IMR-90 (cell line): ENCODE measurements around the gene NFE2L1. TPM values are rescaled to one million over a fixed set of nuclear protein-coding genes. Genes with fewer than 3 reads are reported as not detected.

Experiments
- ATAC-seq: fragments of 200-7000 bp; cut with Tn5 transposase; 2 replicates; pipeline ENCODE4 v1.9.1; 2020; ENCODE audit warnings: low read depth, mild to moderate bottlenecking, moderate library complexity
- BruUV-seq: library from RNA; stranded (reverse); fragments of 400-500 nt; replicated peaks from 2 replicates; lab custom pipeline; 2021; lab: Mats Ljungman, UMichigan
- CTCF ChIA-PET: fragments of 300-600 bp; formaldehyde crosslinking; extraction: SDS; loops from one replicate; lab custom pipeline; 2021; ENCODE audit warnings: antibody characterized with exemption; lab: Yijun Ruan, JAX
- POLR2A ChIA-PET: fragments of 300-600 bp; sonication (Branson Sonifier 250); formaldehyde crosslinking; loops from one replicate; lab custom pipeline; 2022; ENCODE audit warnings: antibody characterized with exemption; ENCODE audit not compliant: unreplicated experiment; lab: Charles Lee
- DNase-seq: peaks from one replicate; pipeline ENCODE4 v3.0.0; 2013
- H2AFZ ChIP-seq: replicated peaks from 2 replicates; pipeline ENCODE3; 2013; ENCODE audit warnings: low read length, mild to moderate bottlenecking; ENCODE audit not compliant: poor library complexity
- H2AK5ac ChIP-seq: 2 replicates; pipeline ENCODE4 v1.6.1; 2013; ENCODE audit warnings: low read depth, low read length, inconsistent platforms
- H2AK9ac ChIP-seq: replicated peaks from 2 replicates; pipeline ENCODE3; 2013; ENCODE audit warnings: mild to moderate bottlenecking, low read depth, low read length, moderate library complexity; ENCODE audit not compliant: poor library complexity
- H2BK120ac ChIP-seq: 2 replicates; pipeline ENCODE4 v1.6.1; 2013; ENCODE audit warnings: low read depth, low read length, inconsistent platforms
- H2BK15ac ChIP-seq: 3 replicates; pipeline ENCODE4 v1.6.1; 2013; ENCODE audit warnings: low read depth, low read length, inconsistent platforms
- H2BK20ac ChIP-seq: 2 replicates; pipeline ENCODE4 v1.6.1; 2013; ENCODE audit warnings: low read depth, mild to moderate bottlenecking, inconsistent platforms, low read length, moderate library complexity
- H2BK5ac ChIP-seq: 2 replicates; pipeline ENCODE4 v1.6.1; 2013; ENCODE audit warnings: mild to moderate bottlenecking, low read depth, low read length, inconsistent platforms; ENCODE audit not compliant: poor library complexity, severe bottlenecking
- H3K14ac ChIP-seq: replicated peaks from 2 replicates; pipeline ENCODE4 v1.6.1; 2013; ENCODE audit warnings: low read depth, low read length, inconsistent platforms
- H3K18ac ChIP-seq: 2 replicates; pipeline ENCODE4 v1.6.1; 2013; ENCODE audit warnings: low read depth, low read length, control low read depth
- H3K23ac ChIP-seq: 2 replicates; pipeline ENCODE4 v1.6.1; 2013; ENCODE audit warnings: low read depth, low read length, inconsistent platforms
- H3K27ac ChIP-seq: 2 replicates; pipeline ENCODE4 v1.5.1; 2013; ENCODE audit warnings: mild to moderate bottlenecking, control low read depth, low read length; ENCODE audit not compliant: insufficient read depth
- H3K27me3 ChIP-seq: 2 replicates; pipeline ENCODE4 v1.6.1; 2013; ENCODE audit warnings: low read length; ENCODE audit not compliant: control insufficient read depth, insufficient read depth
- H3K36me3 ChIP-seq: 2 replicates; pipeline ENCODE4 v1.6.1; 2013; ENCODE audit warnings: low read length, mixed read lengths; ENCODE audit not compliant: control insufficient read depth, insufficient read depth
- H3K4ac ChIP-seq: 2 replicates; pipeline ENCODE4 v1.6.1; 2013; ENCODE audit warnings: low read depth, low read length, inconsistent platforms
- H3K4me1 ChIP-seq: 2 replicates; pipeline ENCODE4 v1.6.1; 2013; ENCODE audit warnings: low read length, mixed read lengths; ENCODE audit not compliant: control insufficient read depth, insufficient read depth
- H3K4me2 ChIP-seq: 2 replicates; pipeline ENCODE4 v1.6.1; 2013; ENCODE audit warnings: low read depth, mild to moderate bottlenecking, control low read depth, low read length, moderate library complexity
- H3K4me3 ChIP-seq: 2 replicates; pipeline ENCODE4 v1.5.1; 2013; ENCODE audit warnings: low read depth, mild to moderate bottlenecking, control low read depth, low read length, moderate library complexity; ENCODE audit not compliant: insufficient read depth
- H3K56ac ChIP-seq: 2 replicates; pipeline ENCODE4 v1.6.1; 2013; ENCODE audit warnings: low read length, inconsistent platforms; ENCODE audit not compliant: insufficient read depth; ENCODE audit errors: extremely low read depth
- H3K79me1 ChIP-seq, 2 experiments: 2 replicates each; pipeline ENCODE4 v1.6.1; 2013; ENCODE audit warnings: low read length in 2 of 2, inconsistent platforms in 1 of 2, low read depth in 1 of 2
- H3K9ac ChIP-seq: 2 replicates; pipeline ENCODE4 v1.6.1; 2013; ENCODE audit warnings: low read depth, low read length, control low read depth
- H3K9me1 ChIP-seq: 2 replicates; pipeline ENCODE4 v1.6.1; 2013; ENCODE audit warnings: low read length, inconsistent platforms; ENCODE audit not compliant: insufficient read depth
- H3K9me3 ChIP-seq: 2 replicates; pipeline ENCODE4 v1.6.1; 2013; ENCODE audit warnings: low read length; ENCODE audit not compliant: control insufficient read depth, insufficient read depth
- H4K20me1 ChIP-seq: 2 replicates; pipeline ENCODE4 v1.6.1; 2013; ENCODE audit warnings: low read length, inconsistent platforms; ENCODE audit not compliant: insufficient read depth
- H4K5ac ChIP-seq: 2 replicates; pipeline ENCODE4 v1.6.1; 2013; ENCODE audit warnings: mild to moderate bottlenecking, low read depth, low read length, control low read depth
- H4K8ac ChIP-seq, 2 experiments: 2 replicates each; pipeline ENCODE4 v1.6.1; 2013; ENCODE audit warnings: low read depth in 2 of 2, low read length in 2 of 2, control low read depth in 1 of 2, inconsistent platforms in 1 of 2
- H4K91ac ChIP-seq: 2 replicates; pipeline ENCODE4 v1.6.1; 2013; ENCODE audit warnings: low read depth, low read length, inconsistent platforms; ENCODE audit not compliant: insufficient read depth
- BHLHE40 ChIP-seq: fragments of 150-350 bp; IDR thresholded peaks from 2 replicates; pipeline ENCODE4 v1.6.1; 2016; ENCODE audit warnings: mild to moderate bottlenecking, low read depth, low read length
- CEBPB ChIP-seq: IDR thresholded peaks from 2 replicates; pipeline ENCODE4 v1.6.1; 2012; ENCODE audit warnings: low read depth, low read length, improper control_type of control experiment
- CHD1 ChIP-seq: IDR thresholded peaks from 2 replicates; pipeline ENCODE4 v1.6.1; 2012; ENCODE audit warnings: low read depth, low read length, improper control_type of control experiment
- FOS ChIP-seq: fragments of 150-350 bp; IDR thresholded peaks from 2 replicates; pipeline ENCODE4 v1.6.1; 2016; ENCODE audit warnings: low read depth, low read length
- MAFK ChIP-seq: IDR thresholded peaks from 2 replicates; pipeline ENCODE4 v1.6.1; 2012; ENCODE audit warnings: low read depth, low read length, improper control_type of control experiment
- MAZ ChIP-seq: IDR thresholded peaks from 2 replicates; pipeline ENCODE4 v1.6.1; 2012; ENCODE audit warnings: low read depth, mild to moderate bottlenecking, low read length, improper control_type of control experiment, moderate library complexity, borderline replicate concordance
- MXI1 ChIP-seq: IDR thresholded peaks from 2 replicates; pipeline ENCODE4 v1.6.1; 2012; ENCODE audit warnings: low read depth, mild to moderate bottlenecking, low read length, moderate library complexity, borderline replicate concordance
- NFE2L2 ChIP-seq: fragments of 150-350 bp; IDR thresholded peaks from 2 replicates; pipeline ENCODE4 v1.6.1; 2016; ENCODE audit warnings: low read depth, mild to moderate bottlenecking, low read length
- POLR2A ChIP-seq: IDR thresholded peaks from 2 replicates; pipeline ENCODE4 v1.6.1; 2012; ENCODE audit warnings: mild to moderate bottlenecking, low read depth, low read length
- RAD21 ChIP-seq: IDR thresholded peaks from 2 replicates; pipeline ENCODE4 v1.6.1; 2012; ENCODE audit warnings: low read length, improper control_type of control experiment
- RCOR1 ChIP-seq: IDR thresholded peaks from 2 replicates; pipeline ENCODE4 v1.6.1; 2012; ENCODE audit warnings: mild to moderate bottlenecking, low read length, improper control_type of control experiment; ENCODE audit not compliant: insufficient replicate concordance
- RFX5 ChIP-seq: IDR thresholded peaks from 2 replicates; pipeline ENCODE4 v1.8.0; 2012; ENCODE audit warnings: low read depth, mild to moderate bottlenecking, low read length, moderate library complexity
- SMC3 ChIP-seq: fragments of 150-350 bp; IDR thresholded peaks from 2 replicates; pipeline ENCODE4 v1.6.1; 2016; ENCODE audit warnings: low read depth, mild to moderate bottlenecking, antibody characterized with exemption, low read length, moderate library complexity
- USF2 ChIP-seq: fragments of 150-350 bp; IDR thresholded peaks from 2 replicates; pipeline ENCODE4 v1.6.1; 2017; ENCODE audit warnings: mild to moderate bottlenecking, antibody characterized with exemption, low read length, low read depth
- WGBS, 2 experiments: methylation state at CpG; one replicate each; pipeline versions ENCODE4 v1.1.5 to v1.1.7; 2013; ENCODE audit warnings: missing lambda C conversion rate in 2 of 2; ENCODE audit not compliant: insufficient read length in 1 of 2; ENCODE audit errors: extremely low coverage in 2 of 2; 5-methylcytosine and 5-hydroxymethylcytosine counted together
- dilution Hi-C: fragments of 300-500 bp; cut with HindIII; formaldehyde crosslinking; loops from one replicate; pipeline ENCODE4 v1.14.3; 2018; ENCODE audit warnings: low sequenced_read_pairs; ENCODE audit not compliant: unreplicated experiment
- in situ Hi-C: fragments of 300-500 bp; cut with MboI; formaldehyde crosslinking; loops from 3 replicates; pipeline ENCODE4 v1.14.3; 2019; ENCODE audit warnings: low sequenced_read_pairs, inconsistent platforms, mixed read lengths
- intact Hi-C: fragments of 100-400 bp; cut with micrococcal nuclease; formaldehyde crosslinking; loops from 2 replicates; pipeline ENCODE4 v1.10.0; 2022
- polyA plus RNA-seq, 3 experiments: library from polyadenylated mRNA; depleted of rRNA; stranded (reverse); fragments of >200 nt; gene quantifications; 2 replicates each; pipeline ENCODE4 v1.2.3, GENCODE V29; 2012; ENCODE audit warnings: low replicate concordance in 1 of 3
- total RNA-seq: library from RNA; depleted of rRNA; stranded (reverse); fragments of >200 nt; gene quantifications from 2 replicates; pipeline ENCODE4 v1.2.3, GENCODE V29; 2012
- TF ChIP-seq, protein P1 (sequence below): fragments of 150-350 bp; IDR thresholded peaks from 2 replicates; pipeline ENCODE4 v1.6.1; 2016; ENCODE audit warnings: low read depth, mild to moderate bottlenecking, low read length, moderate library complexity, borderline replicate concordance
- TF ChIP-seq, protein P2 (sequence below): conservative IDR thresholded peaks from 2 replicates; pipeline ENCODE4 v1.5.1; 2012; ENCODE audit warnings: mild to moderate bottlenecking, low read depth, low read length, improper control_type of control experiment

NFE2L1 gene
- total and polyA plus RNA-seq, 2 of the 4 experiments (the other 2 are of a cell fraction), result 42.8 to 122 TPM

DNA sequence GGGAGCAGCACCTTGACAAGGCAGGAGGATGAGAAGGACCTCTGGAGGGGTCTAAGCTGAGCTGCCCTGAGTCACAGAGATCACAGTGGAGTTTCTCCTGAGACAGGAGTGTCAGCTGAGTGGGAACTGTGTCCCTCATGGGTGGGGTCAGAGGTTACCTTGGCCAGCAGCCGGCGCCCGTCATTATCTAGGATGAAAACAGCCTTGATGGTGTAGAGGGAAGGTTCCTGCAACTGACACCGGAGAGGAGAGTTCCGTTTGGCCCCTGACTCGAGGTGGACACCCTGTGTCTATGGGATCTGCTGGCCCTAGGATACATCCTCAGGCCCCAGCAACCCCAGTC is 11.5 kb upstream of the NFE2L1 start:
- Histone ChIP-seq H3K9ac (peak overlapping the region; percentile 79), H3K18ac (no peak overlapping the region; the same call in 1 of the 2 replicates), H4K5ac (peak overlapping the region; percentile 37), H4K20me1 (no peaks in the 10 kb centered on the region), H3K23ac (peak overlapping the region; percentile 95), H2BK15ac (no peak overlapping the region; the same call in 2 of the 3 replicates), H2AK9ac (peak overlapping the region; percentile 94), H2BK120ac (peak overlapping the region; percentile 16; the same call in 1 of the 2 replicates), H3K4me3 (peak overlapping the region; percentile 65), H2AK5ac (peak overlapping the region; percentile 90), H3K4ac (peak overlapping the region; percentile 96), H4K8ac (peak overlapping the region; percentile 90 to 94; a peak in 3 of 4 replicates), H2AFZ (peak overlapping the region; percentile 97), H2BK20ac (peak overlapping the region; percentile 25; the same call in 1 of the 2 replicates), H3K9me3 (no peaks in the 10 kb centered on the region), H3K56ac (peak overlapping the region; percentile 61; the same call in 1 of the 2 replicates), H2BK5ac (no peak overlapping the region), H3K79me1 (peaks cover 5 to 18% of the 10 kb centered on the region in 2 experiments), H3K27ac (peak overlapping the region; percentile 66; the same call in 1 of the 2 replicates), H3K14ac (peak overlapping the region; percentile 99), H4K91ac (peak overlapping the region; percentile 37), H3K27me3 (no peaks in the 10 kb centered on the region), H3K4me2 (peak overlapping the region; percentile 85), H3K4me1 (peaks cover 10% of the 10 kb centered on the region), H3K36me3 (peaks cover 10% of the 10 kb centered on the region), H3K9me1 (peaks cover 13% of the 10 kb centered on the region)
- dilution Hi-C loops, result no loop called here
- ChIA-PET POLR2A (no interaction called here), CTCF (interaction anchor here (0.9 to 1.7 kb wide), 3 partner anchors 9 to 32 kb away, joined by 3 to 12 read pairs (median 4); no protein-coding TSS in a partner anchor)
- no TSS peak for BruUV-seq
- intact Hi-C loops, result loop anchor here (1.0 to 2.0 kb wide), 2 partner anchors 14 to 38 kb away; no protein-coding TSS in a partner anchor
- DNase-seq (no peak), ATAC-seq (no peak)
- WGBS, 2 experiments, result no CpG with 5 or more reads among the region's 6 CpGs
- TF ChIP-seq, protein P1, sequence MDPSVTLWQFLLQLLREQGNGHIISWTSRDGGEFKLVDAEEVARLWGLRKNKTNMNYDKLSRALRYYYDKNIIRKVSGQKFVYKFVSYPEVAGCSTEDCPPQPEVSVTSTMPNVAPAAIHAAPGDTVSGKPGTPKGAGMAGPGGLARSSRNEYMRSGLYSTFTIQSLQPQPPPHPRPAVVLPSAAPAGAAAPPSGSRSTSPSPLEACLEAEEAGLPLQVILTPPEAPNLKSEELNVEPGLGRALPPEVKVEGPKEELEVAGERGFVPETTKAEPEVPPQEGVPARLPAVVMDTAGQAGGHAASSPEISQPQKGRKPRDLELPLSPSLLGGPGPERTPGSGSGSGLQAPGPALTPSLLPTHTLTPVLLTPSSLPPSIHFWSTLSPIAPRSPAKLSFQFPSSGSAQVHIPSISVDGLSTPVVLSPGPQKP, result no peak
- no peak for TF ChIP-seq CHD1
- TF ChIP-seq RCOR1, result no peak
- TF ChIP-seq RFX5, result no peak
- TF ChIP-seq SMC3, result no peak
- no peak for TF ChIP-seq MXI1
- no peak for TF ChIP-seq MAZ
- no peak for TF ChIP-seq FOS
- TF ChIP-seq USF2, result no peak
- no peak for TF ChIP-seq CEBPB
- TF ChIP-seq, protein P2, sequence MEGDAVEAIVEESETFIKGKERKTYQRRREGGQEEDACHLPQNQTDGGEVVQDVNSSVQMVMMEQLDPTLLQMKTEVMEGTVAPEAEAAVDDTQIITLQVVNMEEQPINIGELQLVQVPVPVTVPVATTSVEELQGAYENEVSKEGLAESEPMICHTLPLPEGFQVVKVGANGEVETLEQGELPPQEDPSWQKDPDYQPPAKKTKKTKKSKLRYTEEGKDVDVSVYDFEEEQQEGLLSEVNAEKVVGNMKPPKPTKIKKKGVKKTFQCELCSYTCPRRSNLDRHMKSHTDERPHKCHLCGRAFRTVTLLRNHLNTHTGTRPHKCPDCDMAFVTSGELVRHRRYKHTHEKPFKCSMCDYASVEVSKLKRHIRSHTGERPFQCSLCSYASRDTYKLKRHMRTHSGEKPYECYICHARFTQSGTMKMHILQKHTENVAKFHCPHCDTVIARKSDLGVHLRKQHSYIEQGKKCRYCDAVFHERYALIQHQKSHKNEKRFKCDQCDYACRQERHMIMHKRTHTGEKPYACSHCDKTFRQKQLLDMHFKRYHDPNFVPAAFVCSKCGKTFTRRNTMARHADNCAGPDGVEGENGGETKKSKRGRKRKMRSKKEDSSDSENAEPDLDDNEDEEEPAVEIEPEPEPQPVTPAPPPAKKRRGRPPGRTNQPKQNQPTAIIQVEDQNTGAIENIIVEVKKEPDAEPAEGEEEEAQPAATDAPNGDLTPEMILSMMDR, result no peak
- TF ChIP-seq POLR2A, result no peak
- TF ChIP-seq BHLHE40, result no peak
- TF ChIP-seq RAD21, result no peak
- TF ChIP-seq MAFK, result no peak
- no peak for TF ChIP-seq NFE2L2
- in situ Hi-C loops, result no loop called here
